Measurements from ENCODE around the gene PARL.
A peak's percentile ranks its signal among the peaks of the same experiment; 100 is the strongest.
"Not testable (repeated sequence)": the region's sequence is repeated elsewhere in the genome, so short reads cannot be mapped to it uniquely, and the experiment has no call there.

PARL gene

DNA sequence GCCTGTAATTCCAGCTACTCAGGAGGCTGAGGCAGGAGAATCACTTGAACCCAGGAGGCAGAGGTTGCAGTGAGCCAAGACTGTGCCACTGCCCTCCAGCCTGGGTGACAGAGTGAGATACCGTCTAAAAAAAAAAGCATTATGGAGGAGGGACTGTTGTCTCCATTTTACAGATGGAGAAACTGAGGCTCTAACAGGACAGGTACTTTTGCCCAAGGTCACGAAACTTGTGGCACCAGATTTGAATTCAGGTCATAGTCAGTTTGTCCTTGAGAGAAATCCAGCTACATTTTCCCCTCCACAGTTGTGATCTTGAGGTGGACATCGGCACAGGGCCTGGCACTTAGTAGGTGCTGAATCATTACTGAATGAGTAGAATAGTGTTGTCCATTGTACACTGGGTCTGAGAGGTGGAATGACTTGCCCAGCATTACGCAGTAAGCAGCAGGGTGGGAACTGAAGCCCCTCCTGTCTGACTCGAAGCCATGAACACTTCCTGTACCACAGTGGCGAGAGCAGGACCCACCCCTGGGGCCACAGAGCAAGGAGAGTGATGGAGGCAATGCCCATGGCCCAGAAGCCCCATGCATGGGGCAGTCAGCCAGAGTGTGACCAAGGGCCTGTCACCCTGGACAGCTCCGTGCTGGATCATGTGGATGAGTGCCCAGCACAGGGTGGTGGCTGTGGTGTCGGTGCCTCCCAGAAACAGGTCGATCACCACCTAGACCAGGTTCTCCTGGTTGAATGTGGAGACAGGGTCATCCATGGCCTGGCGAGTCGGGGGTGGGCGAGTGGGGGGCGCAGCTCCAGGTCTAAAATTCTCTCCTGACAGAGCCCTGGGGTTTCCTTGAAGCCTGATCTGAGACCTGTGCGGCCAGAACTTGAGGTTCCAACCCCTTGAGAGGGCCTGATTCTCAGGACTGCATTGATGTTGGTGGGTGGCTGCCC, 20.4 kb upstream of the PARL start:
- DNase-seq (ENCODE audit: low read depth): no peak

DNA sequence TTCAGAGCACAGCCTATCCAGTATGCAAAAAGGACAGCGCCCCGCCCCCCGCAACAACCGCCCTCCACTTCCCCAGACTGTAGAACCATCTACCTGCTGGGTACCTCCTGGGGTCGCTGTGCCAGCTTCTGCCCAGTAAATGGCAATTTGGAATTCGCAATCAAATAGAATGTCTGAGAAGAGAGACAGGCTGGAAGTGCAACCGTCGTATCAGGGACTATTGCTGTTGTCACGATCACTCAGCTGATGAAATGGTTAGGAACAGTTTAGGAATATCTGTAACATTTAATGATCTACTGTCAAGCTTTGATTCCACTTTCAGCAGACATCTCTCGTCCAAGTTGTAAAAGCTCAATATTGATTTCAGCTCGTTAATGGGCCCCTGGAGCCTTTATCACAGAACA, 13.3 kb upstream of the PARL start:
- no peak for DNase-seq (ENCODE audit: low read depth)

DNA sequence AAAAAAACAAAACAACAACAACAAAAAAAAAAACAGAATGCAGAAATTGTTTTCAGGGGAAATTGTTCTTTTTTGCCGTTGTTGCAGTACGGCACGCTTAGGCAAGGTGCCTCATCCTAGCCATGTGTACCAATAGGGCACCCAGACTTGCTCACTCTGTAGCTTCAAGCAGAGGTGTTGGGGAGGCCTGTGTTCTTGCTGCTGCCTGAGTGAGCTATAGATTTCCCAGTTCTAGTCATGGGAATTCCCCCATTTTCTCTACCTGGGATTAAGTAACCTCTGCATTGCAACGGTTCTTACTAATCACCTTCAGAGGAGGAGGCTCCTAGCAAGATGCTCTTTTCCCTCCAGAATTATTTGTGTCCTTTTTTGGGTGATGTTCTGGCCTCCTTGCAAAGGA, 12.9 kb upstream of the PARL start:
- DNase-seq (ENCODE audit: low read depth): no peak

DNA sequence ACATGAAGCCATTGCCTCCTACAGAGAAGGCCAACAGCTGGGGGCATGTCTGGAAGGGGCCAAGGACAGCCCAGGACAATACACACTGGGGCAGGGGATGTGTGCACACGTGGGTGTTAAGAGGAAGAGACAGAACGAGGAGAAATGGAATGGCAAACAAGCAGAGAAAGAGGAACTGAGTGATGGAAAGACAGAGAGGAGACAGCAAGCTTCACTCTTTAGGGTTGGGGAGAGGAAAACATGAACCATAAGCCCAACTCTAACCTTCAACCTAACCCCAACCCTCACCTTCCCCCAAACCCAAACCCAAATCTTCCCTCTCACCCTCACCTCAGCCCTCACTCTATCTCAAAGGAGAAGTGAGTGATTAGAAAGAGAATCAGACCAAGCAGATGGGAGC, 11.9 kb upstream of the PARL start:
- no peak for DNase-seq (ENCODE audit: low read depth)

DNA sequence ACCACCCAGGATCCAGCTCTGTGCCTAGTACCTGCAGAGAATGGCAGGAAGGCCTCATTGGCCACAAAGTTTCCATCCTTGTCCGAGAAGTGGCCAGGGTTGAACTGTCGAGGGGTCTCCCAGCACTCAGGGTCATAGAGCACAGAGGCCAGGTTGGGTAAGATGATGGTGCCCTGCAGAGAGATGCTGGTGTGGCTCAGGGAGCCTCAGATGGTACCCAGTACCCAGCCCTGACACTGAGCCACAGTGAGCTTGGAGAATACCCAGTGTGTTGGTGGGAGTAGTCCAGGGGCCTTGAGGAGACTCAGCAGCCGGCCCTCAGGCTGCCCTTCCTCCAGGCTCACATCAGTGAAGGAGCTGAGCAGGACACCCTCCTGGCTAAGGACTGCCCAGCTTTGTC, 11.5 kb upstream of the PARL start:
- no peak for DNase-seq (ENCODE audit: low read depth)

- DNase-seq (ENCODE audit: low read depth): no peak
These were observed 11.1 kb upstream of the PARL start for GRCh38 chr3:183895774-183896173.

DNA sequence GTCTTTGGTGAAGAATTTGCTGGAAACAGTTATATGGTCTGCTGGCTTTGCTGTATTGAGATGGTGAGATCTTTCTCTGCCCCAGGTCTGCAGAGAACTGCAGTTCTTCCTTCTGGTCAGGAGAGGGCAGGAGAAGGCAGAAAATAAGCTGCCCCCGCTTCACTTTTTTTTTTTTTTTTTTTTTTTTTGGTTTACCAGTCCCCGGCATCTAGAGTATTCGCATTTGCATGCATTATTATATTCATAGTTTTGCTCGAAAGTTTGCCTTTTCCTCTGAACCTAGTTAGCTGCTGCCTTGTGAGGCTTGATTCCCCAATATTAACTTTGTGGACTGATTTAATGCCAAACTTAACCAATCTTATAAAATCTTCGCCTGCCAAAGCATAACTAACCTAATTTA, 10.6 kb upstream of the PARL start:
- DNase-seq (ENCODE audit: low read depth): peak; percentile 73

DNA sequence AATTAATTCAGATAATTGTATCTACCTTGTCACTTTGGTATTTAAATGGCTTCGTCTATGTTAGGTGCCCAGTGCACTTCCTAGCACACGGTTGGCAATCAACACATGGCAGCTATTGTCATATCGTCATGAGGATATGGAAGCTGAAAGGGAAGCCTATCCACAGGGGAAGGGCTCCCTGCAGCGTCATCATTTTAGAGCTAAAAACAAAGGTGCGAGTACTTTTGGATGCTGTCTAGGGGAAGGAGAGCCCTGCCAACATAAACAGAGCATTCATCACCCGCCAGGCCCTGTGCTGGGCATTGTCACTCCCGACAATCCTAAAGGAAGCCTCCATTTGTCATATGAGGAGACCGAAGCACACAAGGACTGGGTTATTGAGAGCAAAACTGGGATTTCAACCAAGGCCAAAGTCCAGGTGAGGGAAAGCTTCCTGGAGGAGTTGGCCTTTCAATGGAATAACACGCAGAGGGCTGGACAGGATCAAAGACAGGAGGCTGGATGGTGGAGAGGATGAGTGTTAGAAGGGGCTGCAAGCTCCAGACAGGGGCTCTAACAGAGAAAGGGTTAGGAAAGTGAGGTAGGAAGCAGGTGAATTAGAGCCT, 8.0 kb upstream of the PARL start:
- no peak for DNase-seq (ENCODE audit: low read depth)

DNA sequence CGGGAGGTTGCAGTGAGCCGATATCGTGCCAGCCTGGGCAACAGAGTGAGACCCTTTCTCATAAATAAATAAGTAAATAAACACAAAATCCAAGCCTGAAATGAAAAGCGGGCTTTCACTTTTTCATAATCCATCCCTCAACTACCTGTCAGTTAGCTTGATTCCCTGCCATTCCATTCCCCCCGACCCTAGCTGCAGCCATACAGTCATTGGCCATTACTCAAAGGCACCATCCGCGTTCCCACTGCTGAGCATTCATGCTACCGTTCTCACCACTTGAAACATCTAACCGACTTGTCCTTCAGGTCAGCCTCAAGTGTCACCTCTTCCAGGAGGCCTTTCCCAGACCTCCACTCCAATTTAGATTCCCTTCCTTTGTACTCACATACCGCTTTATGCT, 1.1 kb upstream of the PARL start:
- no peak for DNase-seq (ENCODE audit: low read depth)

DNA sequence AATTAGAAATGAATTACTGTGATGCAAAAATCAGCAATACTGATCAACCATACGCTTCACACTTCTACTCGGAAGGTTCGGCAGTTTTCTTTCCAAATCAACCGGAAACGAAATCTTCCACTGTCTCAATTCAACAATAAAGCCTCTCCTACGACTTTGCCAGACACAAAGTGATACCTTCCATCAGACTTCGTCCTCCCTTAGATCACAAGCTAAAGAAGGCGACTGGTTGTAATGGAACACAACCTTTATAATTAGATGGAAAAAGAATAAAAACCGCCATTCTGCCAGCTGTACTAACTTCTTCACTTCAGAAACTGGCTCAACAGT, 618 bp downstream of the PARL start:
- no peak for DNase-seq (ENCODE audit: low read depth)

DNA sequence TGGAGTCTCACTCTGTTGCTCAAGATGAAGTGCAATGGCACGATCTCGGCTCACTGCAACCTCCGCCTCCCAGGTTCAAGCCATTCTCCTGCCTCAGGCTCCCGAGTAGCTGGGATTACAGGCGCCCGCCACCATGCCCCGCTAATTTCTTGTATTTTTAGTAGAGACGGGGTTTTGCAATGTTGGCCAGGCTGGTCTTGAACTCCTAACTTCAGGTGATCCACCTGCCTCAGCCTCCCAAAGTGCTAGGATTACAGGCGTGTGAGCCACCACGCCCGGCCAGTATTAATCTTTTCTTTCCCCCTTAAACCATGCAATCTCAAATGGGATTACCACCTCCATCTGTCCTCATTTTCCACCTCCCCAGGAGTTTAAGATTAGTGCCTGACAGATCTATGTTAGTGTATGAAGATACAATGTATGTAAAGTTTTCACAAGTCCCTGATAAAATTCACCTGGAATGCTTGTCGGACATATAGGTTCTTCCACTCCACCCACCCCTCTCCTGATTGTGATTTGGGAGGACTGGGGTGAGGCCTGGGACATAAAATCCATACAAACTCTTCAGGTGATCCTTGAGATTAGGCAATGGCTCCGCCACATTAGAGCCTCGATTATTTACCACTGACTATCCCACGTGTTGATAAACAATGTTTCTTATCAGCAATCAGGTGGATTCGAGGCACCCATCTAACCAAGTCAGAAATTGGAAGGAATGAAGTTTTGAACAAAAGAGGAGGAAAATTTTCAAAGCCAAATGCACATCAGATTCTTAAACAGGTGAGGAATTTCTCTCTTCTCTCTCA, 1.2 kb downstream of the PARL start:
- DNase-seq (ENCODE audit: low read depth): no peak

- no peak for DNase-seq (ENCODE audit: low read depth)
These were observed 4.6 kb downstream of the PARL start for GRCh38 chr3:183880121-183880520.

DNA sequence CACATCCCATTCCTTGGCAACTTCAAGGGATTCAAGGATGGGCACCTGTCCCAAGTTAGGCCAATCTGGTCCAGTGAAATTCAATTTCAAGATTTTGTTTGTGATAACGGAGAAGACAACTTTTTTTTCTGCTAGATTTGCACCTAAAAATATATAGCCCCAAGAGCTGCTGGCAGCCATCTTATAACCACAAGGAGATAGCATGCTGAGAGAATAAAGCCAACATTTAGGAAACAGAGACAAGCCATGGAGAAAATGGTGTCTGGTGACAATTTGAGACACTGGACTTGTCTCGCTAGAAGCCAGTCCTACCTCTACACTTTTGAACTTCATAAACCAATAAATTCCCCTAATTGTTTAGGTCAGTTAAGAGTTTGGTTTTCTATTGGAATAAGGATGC, 5.4 kb downstream of the PARL start:
- no peak for DNase-seq (ENCODE audit: low read depth)

DNA sequence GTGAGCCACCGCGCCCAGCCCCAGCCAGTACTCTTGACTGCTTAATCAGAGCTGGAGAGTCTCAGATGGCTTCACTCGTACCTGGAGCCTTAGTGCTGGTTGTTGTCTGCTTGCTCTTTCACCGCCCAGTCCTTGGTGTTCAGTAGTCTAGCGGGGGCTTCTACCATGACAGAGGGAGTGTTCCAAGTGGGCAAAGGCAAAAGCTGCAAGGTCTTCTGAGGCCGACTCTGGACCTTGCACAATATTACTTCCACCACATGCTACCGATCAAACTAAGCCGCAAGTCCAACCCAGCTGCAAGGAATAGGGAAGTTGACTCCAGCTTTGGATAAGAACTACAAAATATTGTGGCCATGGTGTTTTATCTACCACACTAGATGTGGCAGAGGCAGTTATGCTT, 6.6 kb downstream of the PARL start:
- DNase-seq (ENCODE audit: low read depth): no peak

GRCh38 chr3:183877227-183877626, 7.5 kb downstream of the PARL start:
- not testable (repeated sequence) for DNase-seq (ENCODE audit: low read depth)

DNA sequence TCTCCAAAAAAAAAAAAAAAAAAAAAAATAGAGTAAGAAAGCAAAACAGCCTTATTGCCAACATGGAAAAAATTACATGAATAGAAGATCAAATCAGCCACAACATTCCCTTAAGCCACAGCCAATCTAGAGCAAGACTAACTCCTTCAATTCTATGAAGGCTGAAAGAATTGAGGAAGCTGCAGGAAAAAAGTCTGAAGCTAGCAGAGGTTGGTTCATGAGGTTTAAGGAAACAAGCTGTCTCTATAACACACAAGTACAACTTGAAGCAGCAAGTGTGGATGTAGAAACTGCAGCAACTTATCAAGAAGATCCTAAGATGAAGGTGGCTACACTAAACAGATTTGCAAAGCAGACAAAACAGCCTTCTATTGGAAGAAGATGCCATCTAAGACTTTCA, 9.3 kb downstream of the PARL start:
- no peak for DNase-seq (ENCODE audit: low read depth)

DNA sequence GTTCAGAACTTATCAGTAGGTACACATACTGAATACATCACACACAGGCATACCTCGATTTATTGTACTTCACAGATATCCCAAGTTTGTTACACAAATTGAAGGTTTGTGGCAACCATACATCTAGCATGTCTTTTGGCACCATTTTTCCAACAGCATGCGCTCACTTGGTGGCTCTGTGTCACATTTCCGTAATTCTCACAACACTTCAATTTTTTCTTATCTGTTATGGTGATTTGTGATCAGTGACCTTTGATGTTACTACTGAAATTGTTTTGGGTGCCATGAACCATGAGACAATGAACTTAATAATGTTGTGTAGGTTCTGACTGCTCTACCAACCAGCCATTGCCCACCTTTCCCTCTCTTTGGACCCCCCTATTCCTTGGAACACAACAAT, 10.8 kb downstream of the PARL start:
- no peak for DNase-seq (ENCODE audit: low read depth)

- DNase-seq (ENCODE audit: low read depth): no peak
These were observed 13.1 kb downstream of the PARL start for GRCh38 chr3:183871541-183871940.

- DNase-seq (ENCODE audit: low read depth): no peak
These were observed 14.1 kb downstream of the PARL start for GRCh38 chr3:183870563-183870962.

GRCh38 chr3:183868796-183869195, 15.9 kb downstream of the PARL start:
- no peak for DNase-seq (ENCODE audit: low read depth)

DNA sequence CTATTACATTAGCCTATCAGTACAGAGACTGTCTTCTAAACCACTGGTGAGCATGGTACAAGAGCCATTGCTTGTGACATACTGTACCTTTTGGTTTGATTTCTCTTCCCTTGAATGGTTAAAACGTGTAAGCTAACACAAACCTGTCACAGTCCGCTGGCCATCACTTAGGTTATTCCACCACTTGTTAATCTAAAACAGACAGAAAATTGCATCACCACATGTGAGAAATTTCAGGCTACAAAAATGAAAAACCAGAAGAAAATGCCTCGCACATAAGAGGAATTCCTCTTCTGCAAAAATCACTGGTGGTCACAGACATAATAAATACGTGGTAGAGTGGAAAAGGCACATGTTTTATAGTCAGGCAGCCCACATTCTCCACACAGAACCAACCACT, 22.1 kb downstream of the PARL start:
- no peak for DNase-seq (ENCODE audit: low read depth)

GRCh38 chr3:183857863-183858262, 26.8 kb downstream of the PARL start:
- DNase-seq (ENCODE audit: low read depth): no peak
